ENCODE results near the gene PCNX4.

DNA sequence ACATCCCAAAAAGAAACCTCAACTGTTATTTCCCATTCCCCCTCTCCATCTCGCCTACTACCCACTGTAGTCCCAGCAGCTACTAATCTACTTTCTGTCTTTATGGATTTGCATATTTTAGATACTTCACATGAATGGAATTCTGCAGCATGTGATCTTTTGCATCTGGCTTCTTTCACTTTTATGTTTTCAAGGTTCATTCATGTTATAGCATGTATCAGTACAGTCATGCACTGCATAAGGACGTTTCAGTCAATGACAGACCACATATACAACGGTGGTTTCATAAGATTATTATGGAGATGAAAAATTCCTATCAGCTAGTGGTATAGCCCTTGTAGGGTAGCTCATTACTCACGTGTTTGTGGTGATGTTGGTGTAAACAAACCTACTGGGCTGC is 24.5 kb downstream of the PCNX4 start:
- TF ChIP-seq, protein P1, sequence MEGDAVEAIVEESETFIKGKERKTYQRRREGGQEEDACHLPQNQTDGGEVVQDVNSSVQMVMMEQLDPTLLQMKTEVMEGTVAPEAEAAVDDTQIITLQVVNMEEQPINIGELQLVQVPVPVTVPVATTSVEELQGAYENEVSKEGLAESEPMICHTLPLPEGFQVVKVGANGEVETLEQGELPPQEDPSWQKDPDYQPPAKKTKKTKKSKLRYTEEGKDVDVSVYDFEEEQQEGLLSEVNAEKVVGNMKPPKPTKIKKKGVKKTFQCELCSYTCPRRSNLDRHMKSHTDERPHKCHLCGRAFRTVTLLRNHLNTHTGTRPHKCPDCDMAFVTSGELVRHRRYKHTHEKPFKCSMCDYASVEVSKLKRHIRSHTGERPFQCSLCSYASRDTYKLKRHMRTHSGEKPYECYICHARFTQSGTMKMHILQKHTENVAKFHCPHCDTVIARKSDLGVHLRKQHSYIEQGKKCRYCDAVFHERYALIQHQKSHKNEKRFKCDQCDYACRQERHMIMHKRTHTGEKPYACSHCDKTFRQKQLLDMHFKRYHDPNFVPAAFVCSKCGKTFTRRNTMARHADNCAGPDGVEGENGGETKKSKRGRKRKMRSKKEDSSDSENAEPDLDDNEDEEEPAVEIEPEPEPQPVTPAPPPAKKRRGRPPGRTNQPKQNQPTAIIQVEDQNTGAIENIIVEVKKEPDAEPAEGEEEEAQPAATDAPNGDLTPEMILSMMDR (IDR thresholded peaks at IDR 0.05; ENCODE audit: low read length), result no peak
- no peak for TF ChIP-seq EZH2 (optimal IDR thresholded peaks at IDR 0.05; ENCODE audit: low read depth, low read length)
- no peak for TF ChIP-seq EZH2phosphoT487 (IDR thresholded peaks at IDR 0.05; ENCODE audit: low read length)
